Upper lobe of left lung (tissue), 6 donors: ENCODE results near the gene PRM3. TPM values are rescaled to one million over a fixed set of nuclear protein-coding genes. Genes with fewer than 3 reads are reported as not detected.

Experiments used
- ATAC-seq, 2 donors: fragments of 200-7000 bp; cut with Tn5 transposase; one replicate each; pipeline ENCODE4 v1.9.1; 2022; ENCODE audit warnings: mild to moderate bottlenecking in 2 of 2, moderate library complexity in 2 of 2; ENCODE audit not compliant: low FRiP score in 2 of 2
- DNase-seq, 2 donors: peaks; one replicate each; pipeline ENCODE4 v3.0.0-alpha.2; 2019 to 2020
- H3K27ac ChIP-seq, 4 donors: fragments of 200-600 bp; sonication (generic); one replicate each; pipeline ENCODE4 v1.5.1; 2016 to 2019
- H3K27me3 ChIP-seq, 4 donors: fragments of 200-600 bp; sonication (generic); one replicate each; pipeline ENCODE4 v1.5.1; 2017 to 2019
- H3K36me3 ChIP-seq, 4 donors: fragments of 200-600 bp; sonication (generic); one replicate each; pipeline ENCODE4 v1.5.1; 2016 to 2019
- H3K4me1 ChIP-seq, 4 donors: fragments of 200-600 bp; sonication (generic); one replicate each; pipeline ENCODE4 v1.5.1; 2018 to 2019
- H3K4me3 ChIP-seq, 4 donors: fragments of 200-600 bp; sonication (generic); one replicate each; pipeline ENCODE4 v1.5.1; 2017 to 2019; ENCODE audit warnings: mild to moderate bottlenecking in 2 of 4, moderate library complexity in 1 of 4
- H3K9me3 ChIP-seq, 4 donors: fragments of 200-600 bp; sonication (generic); one replicate each; pipeline ENCODE4 v1.5.1; 2018 to 2019
- CTCF ChIP-seq, 6 experiments: fragments of 450-650 bp in 4 of 6; fragments of 200-600 bp in 2 of 6; sonication (generic) in 2 of 6; IDR thresholded peaks; one replicate each; pipeline ENCODE4 v1.5.1; 2016 to 2019; ENCODE audit warnings: antibody characterized with exemption in 6 of 6
- EP300 ChIP-seq, 4 donors: sonication (generic); formaldehyde crosslinking; IDR thresholded peaks; one replicate each; pipeline ENCODE4 v1.5.1; 2017; ENCODE audit warnings: antibody characterized with exemption in 4 of 4, control low read depth in 2 of 4
- POLR2A ChIP-seq, 4 donors: fragments of 450-650 bp; IDR thresholded peaks; one replicate each; pipeline ENCODE4 v1.5.1; 2016 to 2017; ENCODE audit warnings: antibody characterized with exemption in 4 of 4, mild to moderate bottlenecking in 2 of 4
- POLR2AphosphoS5 ChIP-seq, 2 donors: sonication (generic); formaldehyde crosslinking; IDR thresholded peaks; one replicate each; pipeline ENCODE4 v1.5.1; 2017; ENCODE audit warnings: antibody characterized with exemption in 2 of 2
- WGBS, 2 donors: methylation state at CpG; one replicate each; pipeline ENCODE4 v1.1.5; 2017 to 2018; 5-methylcytosine and 5-hydroxymethylcytosine counted together
- total RNA-seq, 6 donors: library from RNA; depleted of rRNA in 4 of 6; stranded (reverse); fragments of >200 nt in 4 of 6; gene quantifications; one replicate each; pipeline versions ENCODE4 v1.1.0 to v1.2.1, GENCODE V29; 2016 to 2021
- donor health status: DM: no; HTN: no; CAD: no; lungs with moderate emphysema.
- donor health status: DM: no; HTN: yes; CAD: no; lungs with severe emphysema.

Gene PRM3
- total RNA-seq, 6 donors from 2014 or later = not detected

- no peak for DNase-seq
- 72 to 86% methylated on average over 9 to 10 of the region's 10 CpGs for whole genome bisulfite sequencing, 2 donors
- peaks cover 5 to 10% (median 8%) of the 10 kb centered on the region in 4 donors for H3K4me1 ChIP-seq
- H3K9me3 ChIP-seq = no peaks in the 10 kb centered on the region
- no peak overlapping the region for H3K4me3 ChIP-seq
- no peak for TF ChIP-seq EP300 (IDR thresholded peaks at IDR 0.05)
- no peak for TF ChIP-seq POLR2A (IDR thresholded peaks at IDR 0.05)
- TF ChIP-seq CTCF (IDR thresholded peaks at IDR 0.05) = no peak
- TF ChIP-seq POLR2AphosphoS5 (IDR thresholded peaks at IDR 0.05) = no peak
- ATAC-seq = no peak
- H3K27ac ChIP-seq = peak overlapping the region in 1 of 4 donors; percentile 18
- H3K36me3 ChIP-seq = no peaks in the 10 kb centered on the region
- H3K27me3 ChIP-seq = no peaks in the 10 kb centered on the region
These were observed 42.0 kb downstream of the PRM3 start for GRCh38 chr16:11231367-11231970.

GRCh38 chr16:11229906-11230305, 43.5 kb downstream of the PRM3 start:
- peaks cover 13 to 22% (median 19%) of the 10 kb centered on the region in 4 donors for H3K4me1 ChIP-seq
- no peak for TF ChIP-seq EP300 (IDR thresholded peaks at IDR 0.05)
- WGBS, 2 donors = 75 to 77% methylated on average over 4 of the region's 4 CpGs
- no peak for ATAC-seq
- H3K36me3 ChIP-seq = no peaks in the 10 kb centered on the region
- no peak overlapping the region for H3K4me3 ChIP-seq
- H3K9me3 ChIP-seq = no peaks in the 10 kb centered on the region
- H3K27ac ChIP-seq = no peak overlapping the region
- DNase-seq = no peak
- no peaks in the 10 kb centered on the region for H3K27me3 ChIP-seq

GRCh38 chr16:11229432-11229831, 44.0 kb downstream of the PRM3 start:
- no peak overlapping the region for H3K4me3 ChIP-seq
- peaks cover 18 to 27% (median 24%) of the 10 kb centered on the region in 4 donors for H3K4me1 ChIP-seq
- ATAC-seq (no peak), DNase-seq (no peak)
- no peak overlapping the region for H3K27ac ChIP-seq
- WGBS, 2 donors = 88 to 92% methylated on average over 5 of the region's 5 CpGs
- H3K9me3 ChIP-seq = no peaks in the 10 kb centered on the region
- no peaks in the 10 kb centered on the region for H3K27me3 ChIP-seq
- TF ChIP-seq CTCF (IDR thresholded peaks at IDR 0.05) = no peak
- no peak for TF ChIP-seq POLR2AphosphoS5 (IDR thresholded peaks at IDR 0.05)
- no peak for TF ChIP-seq EP300 (IDR thresholded peaks at IDR 0.05)
- no peak for TF ChIP-seq POLR2A (IDR thresholded peaks at IDR 0.05)
- H3K36me3 ChIP-seq = no peaks in the 10 kb centered on the region

GRCh38 chr16:11225677-11226549, 47.5 kb downstream of the PRM3 start:
- 79 to 89% methylated on average over 5 to 17 of the region's 18 CpGs for WGBS, 2 donors
- peak overlapping the region in 3 of 4 donors; percentile 77 to 90 (median 85) for H3K27ac ChIP-seq

More at GRCh38 chr16:11225677-11226549, 47.5 kb downstream of the PRM3 start:
- Histone ChIP-seq H3K27me3 (no peaks in the 10 kb centered on the region), H3K9me3 (no peaks in the 10 kb centered on the region), H3K4me3 (peak overlapping the region in 1 of 4 donors; percentile 33), H3K4me1 (peaks cover 23 to 30% (median 28%) of the 10 kb centered on the region in 4 donors), H3K36me3 (no peaks in the 10 kb centered on the region)
- TF ChIP-seq EP300 (IDR thresholded peaks at IDR 0.05) = no peak
- no peak for TF ChIP-seq CTCF (IDR thresholded peaks at IDR 0.05)
- no peak for TF ChIP-seq POLR2A (IDR thresholded peaks at IDR 0.05)
- TF ChIP-seq POLR2AphosphoS5 (IDR thresholded peaks at IDR 0.05) = no peak
- ATAC-seq = no peak
- peak in 1 of 2 donors; percentile 63 for DNase-seq
